Nephron progenitor cell (in vitro differentiated cells): Measurements from ENCODE around the gene CGNL1.

Experiments
- DNase-seq: peaks from one replicate; pipeline ENCODE4 v3.0.0; 2021
- H3K27ac Mint-ChIP-seq: 2 replicates; pipeline ENCODE4 v1.8.0; 2021; ENCODE audit warnings: mild to moderate bottlenecking, moderate library complexity, mixed read lengths
- H3K27me3 Mint-ChIP-seq: 2 replicates; pipeline ENCODE4 v1.8.0; 2021; ENCODE audit warnings: mild to moderate bottlenecking, low read depth, mixed read lengths; ENCODE audit not compliant: poor library complexity
- H3K36me3 Mint-ChIP-seq: 2 replicates; pipeline ENCODE4 v1.8.0; 2021; ENCODE audit warnings: low read depth, mixed read lengths
- H3K4me1 Mint-ChIP-seq: 2 replicates; pipeline ENCODE4 v1.8.0; 2021; ENCODE audit warnings: mixed read lengths
- H3K4me3 Mint-ChIP-seq: 2 replicates; pipeline ENCODE4 v1.8.0; 2021; ENCODE audit warnings: mild to moderate bottlenecking, moderate library complexity, mixed read lengths
- H3K9me3 Mint-ChIP-seq: 2 replicates; pipeline ENCODE4 v1.8.0; 2021; ENCODE audit warnings: mild to moderate bottlenecking, moderate library complexity, mixed read lengths
- CTCF ChIP-seq: fragments of 200-600 bp; sonication (generic); IDR thresholded peaks from 2 replicates; pipeline ENCODE4 v1.5.0; 2021; ENCODE audit warnings: antibody characterized with exemption

CGNL1 gene

GRCh38 chr15:57410373-57410772, 34.1 kb downstream of the CGNL1 start:
- Mint-ChIP-seq H3K27ac (no peak overlapping the region), H3K27me3 (peaks cover 14% of the 10 kb centered on the region), H3K4me1 (peaks cover 39% of the 10 kb centered on the region), H3K4me3 (no peak overlapping the region), H3K36me3 (no peaks in the 10 kb centered on the region), H3K9me3 (no peaks in the 10 kb centered on the region)
- no peak for DNase-seq
- TF ChIP-seq CTCF, result no peak

- Mint-ChIP-seq H3K36me3 (no peaks in the 10 kb centered on the region), H3K27ac (no peak overlapping the region), H3K9me3 (no peaks in the 10 kb centered on the region), H3K27me3 (peaks cover 13% of the 10 kb centered on the region), H3K4me1 (peaks cover 22% of the 10 kb centered on the region), H3K4me3 (no peak overlapping the region)
- TF ChIP-seq CTCF, result no peak
- no peak for DNase-seq
Measured at GRCh38 chr15:57411945-57412768, 35.9 kb downstream of the CGNL1 start.

DNA sequence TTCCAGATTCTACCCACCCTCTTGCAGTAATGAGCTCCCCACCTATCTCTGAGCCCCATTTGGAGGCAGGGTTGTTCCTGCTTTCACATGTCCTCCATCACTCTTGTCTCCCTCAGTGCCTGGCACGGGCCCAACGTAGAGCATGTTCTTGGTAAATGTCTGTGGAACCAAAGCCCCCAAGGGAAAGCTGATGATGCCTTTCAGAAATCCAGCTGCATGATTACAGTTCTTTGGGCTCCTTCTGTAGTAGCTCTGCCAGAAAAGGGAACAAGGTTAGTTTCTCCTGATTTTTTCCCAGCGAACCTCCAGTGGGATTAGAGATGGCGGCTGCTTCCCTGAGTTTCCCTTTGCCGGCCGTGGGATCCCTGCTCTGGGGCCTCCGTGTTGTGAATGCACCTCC, 39.3 kb downstream of the CGNL1 start:
- no peaks in the 10 kb centered on the region for H3K36me3 Mint-ChIP-seq
- no peak overlapping the region for H3K4me3 Mint-ChIP-seq
- peaks cover 26% of the 10 kb centered on the region for H3K4me1 Mint-ChIP-seq
- TF ChIP-seq CTCF, result no peak
- no peak overlapping the region for H3K27ac Mint-ChIP-seq
- peaks cover 4% of the 10 kb centered on the region for H3K9me3 Mint-ChIP-seq
- H3K27me3 Mint-ChIP-seq, result peaks cover 13% of the 10 kb centered on the region
- DNase-seq, result no peak

DNA sequence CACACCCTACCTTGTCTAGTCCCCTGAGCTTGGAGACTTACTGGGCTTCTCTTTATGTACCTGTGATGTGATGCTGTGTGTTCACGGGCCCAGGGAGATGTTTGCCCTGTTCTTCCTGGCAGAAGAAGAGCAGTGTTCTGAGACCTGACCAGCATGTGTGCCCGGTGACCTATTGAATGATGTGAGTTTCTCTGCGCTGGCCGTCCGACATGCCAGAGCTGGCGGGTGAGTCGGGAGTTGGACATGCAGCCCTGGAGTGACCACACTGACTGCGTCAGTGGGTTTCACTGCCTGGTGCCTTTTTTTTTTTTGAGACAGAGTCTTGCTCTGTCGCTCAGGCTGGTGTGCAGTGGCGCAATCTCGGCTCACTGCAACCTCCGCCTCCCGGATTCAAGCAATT, 42.3 kb downstream of the CGNL1 start:
- peaks cover 8% of the 10 kb centered on the region for H3K27me3 Mint-ChIP-seq
- peaks cover 35% of the 10 kb centered on the region for H3K4me1 Mint-ChIP-seq
- H3K27ac Mint-ChIP-seq, result peak overlapping the region; percentile 6
- peaks cover 8% of the 10 kb centered on the region for H3K9me3 Mint-ChIP-seq
- H3K4me3 Mint-ChIP-seq, result no peak overlapping the region
- DNase-seq, result no peak
- H3K36me3 Mint-ChIP-seq, result no peaks in the 10 kb centered on the region
- TF ChIP-seq CTCF, result no peak

DNA sequence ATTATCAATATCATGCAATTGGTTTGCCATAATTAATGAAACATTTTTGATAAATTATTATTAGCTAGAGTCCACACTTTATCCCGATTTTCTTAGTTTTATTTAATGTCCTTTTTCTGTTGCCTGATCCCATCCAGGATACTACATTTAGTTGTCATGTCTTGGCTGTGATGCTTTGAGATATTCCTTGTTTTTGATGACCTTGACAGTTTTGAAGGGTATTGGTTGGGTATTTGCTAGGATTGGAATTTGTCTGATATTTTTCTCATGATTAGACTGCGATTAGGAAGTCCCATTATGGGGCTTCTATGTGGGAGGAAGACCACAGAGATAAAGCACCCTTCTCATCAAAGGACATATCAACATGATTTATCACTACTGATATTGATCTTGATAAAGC, 43.0 kb downstream of the CGNL1 start:
- no peaks in the 10 kb centered on the region for H3K36me3 Mint-ChIP-seq
- H3K27ac Mint-ChIP-seq, result no peak overlapping the region
- DNase-seq, result no peak
- H3K27me3 Mint-ChIP-seq, result peaks cover 8% of the 10 kb centered on the region
- peaks cover 8% of the 10 kb centered on the region for H3K9me3 Mint-ChIP-seq
- H3K4me3 Mint-ChIP-seq, result no peak overlapping the region
- peaks cover 28% of the 10 kb centered on the region for H3K4me1 Mint-ChIP-seq
- no peak for TF ChIP-seq CTCF

GRCh38 chr15:57421110-57421509, 44.8 kb downstream of the CGNL1 start:
- H3K4me1 Mint-ChIP-seq, result peaks cover 23% of the 10 kb centered on the region
- peaks cover 8% of the 10 kb centered on the region for H3K9me3 Mint-ChIP-seq
- no peaks in the 10 kb centered on the region for H3K36me3 Mint-ChIP-seq
- no peak for DNase-seq
- peaks cover 1% of the 10 kb centered on the region for H3K27me3 Mint-ChIP-seq
- H3K27ac Mint-ChIP-seq, result peak overlapping the region; percentile 34
- no peak overlapping the region for H3K4me3 Mint-ChIP-seq
- no peak for TF ChIP-seq CTCF
